Measurements from ENCODE around the gene NPPA.

- TF ChIP-seq POLR2A (IDR thresholded peaks at IDR 0.05) (no peak), POLR2AphosphoS5 (IDR thresholded peaks at IDR 0.05) (no peak), CTCF (IDR thresholded peaks at IDR 0.05) (no peak), EP300 (IDR thresholded peaks at IDR 0.05) (no peak)
Observed at GRCh38 chr1:11841245-11842153, 6.1 kb downstream of the NPPA start.

All from suprapubic skin (tissue), 4 donors.